Mesenchymal stem cell (in vitro differentiated cells and primary cell): ENCODE results near the gene NPAS3.

Experiments used
- DNase-seq: peaks from one replicate; pipeline ENCODE4 v3.0.0-alpha.2; 2013
- H2AFZ ChIP-seq: one replicate; pipeline ENCODE4 v1.6.1; 2013; ENCODE audit warnings: low read depth, mild to moderate bottlenecking, control low read depth, inconsistent platforms, low read length, moderate library complexity
- H2AK5ac ChIP-seq: 2 replicates; pipeline ENCODE4 v1.6.1; 2013; ENCODE audit warnings: low read length, moderate library complexity, mild to moderate bottlenecking, inconsistent platforms; ENCODE audit not compliant: severe bottlenecking
- H2BK120ac ChIP-seq: one replicate; pipeline ENCODE4 v1.6.1; 2013; ENCODE audit warnings: low read depth, mild to moderate bottlenecking, inconsistent platforms, low read length, moderate library complexity
- H2BK12ac ChIP-seq, 2 experiments: one replicate each; pipeline ENCODE4 v1.6.1; 2013; ENCODE audit warnings: inconsistent platforms in 2 of 2, low read length in 2 of 2, mild to moderate bottlenecking in 2 of 2, moderate library complexity in 2 of 2, control low read depth in 1 of 2
- H2BK15ac ChIP-seq: one replicate; pipeline ENCODE4 v1.6.1; 2013; ENCODE audit warnings: mild to moderate bottlenecking, low read depth, inconsistent platforms; ENCODE audit not compliant: poor library complexity, severe bottlenecking
- H2BK5ac ChIP-seq: 2 replicates; pipeline ENCODE4 v1.6.1; 2013; ENCODE audit warnings: low read depth, mild to moderate bottlenecking, low read length, control low read depth, inconsistent platforms; ENCODE audit not compliant: poor library complexity, severe bottlenecking
- H3K14ac ChIP-seq, 2 experiments: one replicate each; pipeline ENCODE4 v1.6.1; 2013; ENCODE audit warnings: inconsistent platforms in 2 of 2, low read length in 2 of 2, control low read depth in 1 of 2, mild to moderate bottlenecking in 1 of 2, moderate library complexity in 1 of 2
- H3K18ac ChIP-seq, 2 experiments: one replicate each; pipeline ENCODE4 v1.6.1; 2013; ENCODE audit warnings: inconsistent platforms in 2 of 2, low read length in 2 of 2, control low read depth in 1 of 2, low read depth in 1 of 2, mild to moderate bottlenecking in 1 of 2
- H3K23ac ChIP-seq, 2 experiments: one replicate each; pipeline ENCODE4 v1.6.1; 2013; ENCODE audit warnings: inconsistent platforms in 2 of 2, low read length in 2 of 2, mild to moderate bottlenecking in 2 of 2, moderate library complexity in 2 of 2, control low read depth in 1 of 2
- H3K27ac ChIP-seq: 2 replicates; pipeline ENCODE4 v1.5.1; 2013; ENCODE audit warnings: mild to moderate bottlenecking, moderate library complexity, low read length, control low read depth, inconsistent platforms; ENCODE audit not compliant: poor library complexity, severe bottlenecking
- H3K27me3 ChIP-seq, 2 experiments: 2 replicates each; pipeline versions ENCODE4 v1.6.1 to v1.7.0; 2013; ENCODE audit warnings: low read length in 2 of 2, mild to moderate bottlenecking in 2 of 2, moderate library complexity in 2 of 2, control low read depth in 1 of 2, inconsistent platforms in 1 of 2; ENCODE audit not compliant: control insufficient read depth in 1 of 2, insufficient read depth in 1 of 2
- H3K36me3 ChIP-seq, 2 experiments: 2 replicates each; pipeline versions ENCODE4 v1.6.1 to v1.7.0; 2013; ENCODE audit warnings: low read length in 2 of 2, control low read depth in 1 of 2, inconsistent platforms in 1 of 2, low read depth in 1 of 2, mild to moderate bottlenecking in 1 of 2; ENCODE audit not compliant: insufficient read depth in 2 of 2, control insufficient read depth in 1 of 2
- H3K4ac ChIP-seq, 2 experiments: one replicate each; pipeline ENCODE4 v1.6.1; 2013; ENCODE audit warnings: inconsistent platforms in 2 of 2, low read length in 2 of 2, mild to moderate bottlenecking in 2 of 2, moderate library complexity in 2 of 2, control low read depth in 1 of 2, low read depth in 1 of 2
- H3K4me1 ChIP-seq: 2 replicates; pipeline ENCODE4 v1.6.1; 2013; ENCODE audit warnings: low read depth, low read length, control low read depth; ENCODE audit not compliant: control insufficient read depth, insufficient read depth
- H3K4me2 ChIP-seq: 2 replicates; pipeline ENCODE4 v1.6.1; 2013; ENCODE audit warnings: low read length, mild to moderate bottlenecking, inconsistent platforms; ENCODE audit not compliant: poor library complexity, severe bottlenecking
- H3K4me3 ChIP-seq, 2 experiments: 2 replicates each; pipeline versions ENCODE4 v1.5.1 to v1.7.0; 2013; ENCODE audit warnings: low read length in 2 of 2, mild to moderate bottlenecking in 2 of 2, control low read depth in 1 of 2, low read depth in 1 of 2; ENCODE audit not compliant: insufficient read depth in 1 of 2
- H3K79me1 ChIP-seq: replicated peaks from 2 replicates; pipeline ENCODE4 v1.6.1; 2013; ENCODE audit warnings: mild to moderate bottlenecking, control low read depth, low read length, inconsistent platforms; ENCODE audit not compliant: poor library complexity, severe bottlenecking
- H3K9ac ChIP-seq: 2 replicates; pipeline ENCODE4 v1.7.0; 2013; ENCODE audit warnings: mild to moderate bottlenecking, low read length, moderate library complexity
- H3K9me3 ChIP-seq: 2 replicates; pipeline ENCODE4 v1.7.0; 2013; ENCODE audit warnings: mild to moderate bottlenecking, low read length; ENCODE audit not compliant: control insufficient read depth
- H4K8ac ChIP-seq: one replicate; pipeline ENCODE4 v1.6.1; 2013; ENCODE audit warnings: inconsistent platforms, mild to moderate bottlenecking, low read length, moderate library complexity
- H4K91ac ChIP-seq: one replicate; pipeline ENCODE4 v1.6.1; 2013; ENCODE audit warnings: mild to moderate bottlenecking, low read length, inconsistent platforms
- WGBS: methylation state at CpG from one replicate; pipeline ENCODE4 v1.1.7; 2013; ENCODE audit warnings: mixed read lengths; 5-methylcytosine and 5-hydroxymethylcytosine counted together

Gene NPAS3

DNA sequence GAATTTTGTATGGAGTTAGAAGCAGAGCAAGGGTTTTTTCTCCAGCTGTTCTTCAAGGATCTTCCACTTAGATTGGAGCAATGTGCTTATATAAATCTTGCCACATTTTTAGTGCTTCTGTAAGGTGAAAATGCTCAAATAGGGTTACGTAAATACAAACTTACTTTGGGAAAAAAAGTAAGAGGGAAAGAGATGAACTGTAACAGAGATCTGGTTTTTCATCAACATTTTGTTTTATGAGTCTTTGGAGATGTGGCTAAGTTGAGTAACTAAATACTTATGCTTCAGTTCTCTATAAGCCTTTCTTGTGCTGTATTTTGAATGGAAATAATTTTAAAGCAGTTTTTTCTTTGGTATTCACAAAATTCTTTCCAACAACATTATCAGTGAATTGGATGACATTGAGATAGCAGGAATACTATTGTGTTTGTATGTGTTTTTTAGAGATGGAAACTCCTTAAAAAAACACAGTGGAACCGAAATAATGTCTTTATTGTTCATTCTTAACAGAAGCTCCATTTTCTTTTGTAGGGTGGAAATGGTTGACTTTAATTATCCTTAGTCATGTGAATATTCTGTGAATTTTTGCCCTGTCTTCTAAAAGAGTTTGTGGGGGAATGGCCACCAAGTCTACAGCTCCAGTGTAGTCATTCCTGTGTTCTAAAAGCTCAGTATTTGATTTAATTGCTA lies 45.7 kb downstream of the NPAS3 start:
- H3K27me3 ChIP-seq = no peaks in the 10 kb centered on the region
- no peak overlapping the region for H3K4me2 ChIP-seq
- no peak overlapping the region for H2AK5ac ChIP-seq
- 95% methylated on average over 2 of the region's 2 CpGs for WGBS
- DNase-seq = no peak
- H3K18ac ChIP-seq = no peak overlapping the region
- H4K91ac ChIP-seq = no peak overlapping the region
- no peaks in the 10 kb centered on the region for H3K36me3 ChIP-seq
- H2BK15ac ChIP-seq = no peak overlapping the region
- H3K79me1 ChIP-seq = no peaks in the 10 kb centered on the region
- no peak overlapping the region for H2BK120ac ChIP-seq
- no peak overlapping the region for H3K4ac ChIP-seq
- no peak overlapping the region for H2BK5ac ChIP-seq
- no peak overlapping the region for H3K9ac ChIP-seq
- no peak overlapping the region for H3K23ac ChIP-seq
- no peak overlapping the region for H3K4me3 ChIP-seq
- no peaks in the 10 kb centered on the region for H3K9me3 ChIP-seq
- no peak overlapping the region for H3K27ac ChIP-seq
- no peak overlapping the region for H2BK12ac ChIP-seq
- H3K4me1 ChIP-seq = peaks cover 2% of the 10 kb centered on the region
- no peak overlapping the region for H4K8ac ChIP-seq
- no peak overlapping the region for H2AFZ ChIP-seq
- H3K14ac ChIP-seq = no peak overlapping the region

DNA sequence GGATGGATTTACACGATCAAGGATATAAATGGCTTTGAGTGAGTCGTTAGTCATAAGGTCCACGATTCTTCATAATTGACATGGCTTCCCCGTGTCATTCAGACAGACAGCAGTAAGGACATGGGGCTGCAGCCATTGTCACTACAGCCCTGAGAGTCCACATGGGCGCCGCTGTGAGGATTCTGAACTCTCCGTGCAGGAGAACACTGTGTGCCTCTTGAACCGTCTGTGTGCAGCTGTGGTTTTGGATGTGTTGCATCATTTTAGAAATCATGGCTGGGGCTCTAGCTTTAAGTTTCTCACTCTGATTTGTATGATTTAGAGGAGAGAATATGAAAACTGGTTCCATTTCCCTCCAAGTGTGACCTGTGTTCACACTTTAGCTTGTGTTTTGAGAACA lies 47.2 kb downstream of the NPAS3 start:
- H3K18ac ChIP-seq = peak overlapping the region in 1 of 2 experiments; percentile 57
- no peak overlapping the region for H3K27ac ChIP-seq
- H3K14ac ChIP-seq = no peak overlapping the region
- no peaks in the 10 kb centered on the region for H3K27me3 ChIP-seq
- peaks cover 2% of the 10 kb centered on the region for H3K4me1 ChIP-seq
- H3K4me3 ChIP-seq = no peak overlapping the region
- H2AFZ ChIP-seq = peak overlapping the region; percentile 69
- no peak overlapping the region for H2BK15ac ChIP-seq
- H4K91ac ChIP-seq = no peak overlapping the region
- H2BK12ac ChIP-seq = peak overlapping the region in 1 of 2 experiments; percentile 63
- H2AK5ac ChIP-seq = no peak overlapping the region
- no peaks in the 10 kb centered on the region for H3K79me1 ChIP-seq
- H3K4me2 ChIP-seq = no peak overlapping the region
- no peak overlapping the region for H3K9ac ChIP-seq
- H3K23ac ChIP-seq = no peak overlapping the region
- no peak overlapping the region for H2BK5ac ChIP-seq
- H2BK120ac ChIP-seq = no peak overlapping the region
- DNase-seq = peak; percentile 28
- WGBS = 85% methylated on average over 8 of the region's 8 CpGs
- H3K4ac ChIP-seq = no peak overlapping the region
- H4K8ac ChIP-seq = peak overlapping the region; percentile 52
- H3K36me3 ChIP-seq = no peaks in the 10 kb centered on the region
- no peaks in the 10 kb centered on the region for H3K9me3 ChIP-seq

DNA sequence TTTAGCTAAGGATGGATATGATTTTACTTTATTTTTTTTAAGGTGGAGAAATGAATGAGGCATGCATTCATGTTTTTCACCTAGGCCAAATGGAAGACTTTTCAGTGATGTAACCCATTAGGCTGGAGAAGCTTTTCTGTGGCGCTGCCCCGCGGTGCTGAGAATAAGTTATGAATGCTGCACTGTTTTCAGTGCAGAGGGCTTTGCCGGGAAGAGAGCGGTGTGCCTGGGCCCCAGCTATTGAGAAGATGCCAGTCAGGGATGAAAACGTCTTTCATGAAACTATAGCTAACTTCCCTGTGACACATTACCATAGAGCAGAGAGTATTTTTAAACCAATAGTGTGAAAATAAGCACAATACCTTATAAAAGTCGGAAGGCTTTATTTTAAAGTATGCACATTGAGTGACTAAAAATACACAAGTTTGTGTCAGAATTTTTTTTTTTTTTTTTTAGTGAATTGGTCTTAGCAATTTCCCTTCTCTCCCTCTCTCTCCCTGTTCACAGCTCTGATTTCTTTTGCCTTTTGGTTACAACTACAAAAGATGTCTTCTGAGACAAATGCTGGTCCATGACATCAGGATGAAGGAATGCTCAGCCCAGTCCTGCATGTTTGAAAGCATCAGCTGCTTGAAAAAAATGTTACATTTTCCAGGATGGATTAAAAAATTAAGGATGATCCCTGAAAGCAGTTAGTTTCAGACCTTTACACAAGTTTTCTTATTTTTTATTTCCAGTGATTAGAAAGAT lies 48.3 kb downstream of the NPAS3 start:
- H3K4me3 ChIP-seq = no peak overlapping the region
- H3K27me3 ChIP-seq = no peaks in the 10 kb centered on the region
- H3K18ac ChIP-seq = peak overlapping the region; percentile 48 to 71
- no peak overlapping the region for H2AFZ ChIP-seq
- no peak overlapping the region for H3K4ac ChIP-seq
- 94% methylated on average over 3 of the region's 7 CpGs for WGBS
- peak overlapping the region; percentile 23 for H2BK15ac ChIP-seq
- H3K27ac ChIP-seq = no peak overlapping the region
- H2BK12ac ChIP-seq = peak overlapping the region; percentile 31 to 89
- no peak overlapping the region for H4K91ac ChIP-seq
- no peak overlapping the region for H2AK5ac ChIP-seq
- peak overlapping the region in 1 of 2 experiments; percentile 72 for H3K23ac ChIP-seq
- H3K14ac ChIP-seq = no peak overlapping the region
- H3K9me3 ChIP-seq = no peaks in the 10 kb centered on the region
- H2BK120ac ChIP-seq = peak overlapping the region; percentile 49
- no peaks in the 10 kb centered on the region for H3K36me3 ChIP-seq
- H3K79me1 ChIP-seq = no peaks in the 10 kb centered on the region
- H3K9ac ChIP-seq = no peak overlapping the region
- peaks cover 2% of the 10 kb centered on the region for H3K4me1 ChIP-seq
- DNase-seq = peak; percentile 63
- no peak overlapping the region for H2BK5ac ChIP-seq
- H3K4me2 ChIP-seq = no peak overlapping the region
- no peak overlapping the region for H4K8ac ChIP-seq

DNA sequence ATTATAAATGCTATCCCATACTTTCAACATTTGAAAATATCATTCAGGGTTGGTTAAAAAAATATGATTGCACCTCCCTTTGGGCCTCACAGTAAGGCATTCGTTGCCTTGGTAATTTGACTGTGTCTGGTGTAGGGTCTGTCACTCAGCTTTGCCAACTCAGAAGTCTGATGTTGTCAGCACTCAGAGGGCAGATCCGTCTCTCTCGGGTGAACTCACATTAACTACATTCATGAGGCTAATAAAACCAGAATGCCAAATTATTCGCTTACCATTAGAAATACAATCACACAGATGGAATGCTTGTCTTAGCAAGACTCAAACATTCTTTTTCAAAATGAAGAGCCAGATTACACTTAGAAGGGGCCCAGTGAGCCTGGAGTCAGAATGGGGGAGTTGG lies 53.0 kb downstream of the NPAS3 start:
- no peak overlapping the region for H3K4me3 ChIP-seq
- H2BK12ac ChIP-seq = no peak overlapping the region
- H2BK120ac ChIP-seq = no peak overlapping the region
- H3K9me3 ChIP-seq = no peaks in the 10 kb centered on the region
- H3K4ac ChIP-seq = no peak overlapping the region
- no peak overlapping the region for H3K9ac ChIP-seq
- no peaks in the 10 kb centered on the region for H3K36me3 ChIP-seq
- H3K14ac ChIP-seq = no peak overlapping the region
- H2BK15ac ChIP-seq = no peak overlapping the region
- WGBS = 91% methylated on average over 4 of the region's 4 CpGs
- H3K4me1 ChIP-seq = peaks cover 2% of the 10 kb centered on the region
- H3K27ac ChIP-seq = no peak overlapping the region
- DNase-seq = no peak
- H3K4me2 ChIP-seq = no peak overlapping the region
- no peak overlapping the region for H2BK5ac ChIP-seq
- H2AK5ac ChIP-seq = no peak overlapping the region
- no peaks in the 10 kb centered on the region for H3K79me1 ChIP-seq
- no peaks in the 10 kb centered on the region for H3K27me3 ChIP-seq
- H2AFZ ChIP-seq = no peak overlapping the region
- H4K8ac ChIP-seq = no peak overlapping the region
- H4K91ac ChIP-seq = no peak overlapping the region
- no peak overlapping the region for H3K23ac ChIP-seq
- H3K18ac ChIP-seq = no peak overlapping the region
